Measurements from ENCODE around the gene CTNND2.

GRCh38 chr5:11212706-11213105, 691.5 kb downstream of the CTNND2 start:
- TF ChIP-seq CTCF (IDR thresholded peaks at IDR 0.05) (no peak), POLR2A (IDR thresholded peaks at IDR 0.05) (no peak)

Measured in thyroid gland (tissue), 4 donors.